Ishikawa (cell line): ENCODE results near the gene PIGN.

Experiments used
- CEBPB ChIP-seq: IDR thresholded peaks from 2 replicates; pipeline ENCODE4 v1.6.1; 2012
- CREB1 ChIP-seq: IDR thresholded peaks from 2 replicates; pipeline ENCODE4 v1.6.1; 2012; ENCODE audit warnings: low read depth
- EGR1 ChIP-seq: IDR thresholded peaks from 2 replicates; pipeline ENCODE4 v1.6.1; 2012
- EP300 ChIP-seq: IDR thresholded peaks from 2 replicates; pipeline ENCODE4 v1.6.1; 2012; ENCODE audit warnings: borderline replicate concordance
- FOXM1 ChIP-seq: IDR thresholded peaks from 2 replicates; pipeline ENCODE4 v1.6.1; 2012; ENCODE audit warnings: low read depth, borderline replicate concordance
- MAX ChIP-seq: IDR thresholded peaks from 2 replicates; pipeline ENCODE4 v1.6.1; 2012
- NFIC ChIP-seq: IDR thresholded peaks from 2 replicates; pipeline ENCODE4 v1.6.1; 2012
- RAD21 ChIP-seq: IDR thresholded peaks from 2 replicates; pipeline ENCODE4 v1.6.1; 2012; ENCODE audit warnings: low read depth
- REST ChIP-seq: IDR thresholded peaks from 2 replicates; pipeline ENCODE4 v1.6.1; 2012; ENCODE audit warnings: low read depth, mild to moderate bottlenecking
- TAF1 ChIP-seq: IDR thresholded peaks from 2 replicates; pipeline ENCODE4 v1.6.1; 2012; ENCODE audit warnings: low read depth, mild to moderate bottlenecking
- TCF12 ChIP-seq: IDR thresholded peaks from 2 replicates; pipeline ENCODE4 v1.6.1; 2012; ENCODE audit warnings: low read depth
- TEAD4 ChIP-seq: IDR thresholded peaks from 2 replicates; pipeline ENCODE4 v1.6.1; 2012
- YY1 ChIP-seq: IDR thresholded peaks from 2 replicates; pipeline ENCODE4 v1.6.1; 2012; ENCODE audit warnings: low read depth
- ZBTB7A ChIP-seq: IDR thresholded peaks from 2 replicates; pipeline ENCODE4 v1.6.1; 2012; ENCODE audit warnings: low read depth
- TF ChIP-seq, protein P1 (sequence below): IDR thresholded peaks from 2 replicates; pipeline ENCODE4 v1.6.1; 2012

PIGN gene

GRCh38 chr18:62071071-62071470, 115.8 kb downstream of the PIGN start:
- TF ChIP-seq, protein P1, sequence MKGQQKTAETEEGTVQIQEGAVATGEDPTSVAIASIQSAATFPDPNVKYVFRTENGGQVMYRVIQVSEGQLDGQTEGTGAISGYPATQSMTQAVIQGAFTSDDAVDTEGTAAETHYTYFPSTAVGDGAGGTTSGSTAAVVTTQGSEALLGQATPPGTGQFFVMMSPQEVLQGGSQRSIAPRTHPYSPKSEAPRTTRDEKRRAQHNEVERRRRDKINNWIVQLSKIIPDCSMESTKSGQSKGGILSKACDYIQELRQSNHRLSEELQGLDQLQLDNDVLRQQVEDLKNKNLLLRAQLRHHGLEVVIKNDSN: no peak
- TF ChIP-seq YY1 (no peak), TAF1 (no peak), FOXM1 (no peak), CEBPB (no peak), REST (no peak), TCF12 (no peak), EP300 (no peak), NFIC (no peak), RAD21 (no peak)

DNA sequence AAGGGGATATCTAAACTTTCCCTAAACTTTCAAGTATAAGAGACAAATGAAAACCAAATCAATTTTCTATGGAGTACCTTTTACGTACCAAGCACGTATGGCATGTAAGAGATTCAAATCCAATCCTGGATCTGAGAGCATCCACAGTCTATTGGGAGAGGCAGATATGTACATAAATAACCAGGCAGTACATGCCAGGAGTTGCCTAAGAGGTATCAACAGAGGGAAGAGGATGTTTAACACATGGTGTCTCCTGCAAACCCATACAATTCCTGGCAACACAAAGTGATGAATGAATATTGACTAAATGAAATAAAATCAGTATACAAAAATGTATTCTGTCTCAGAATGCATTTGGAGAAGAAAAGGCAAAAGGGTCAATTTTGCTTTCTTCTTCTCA, 116.6 kb downstream of the PIGN start:
- TF ChIP-seq TCF12 (no peak), FOXM1 (no peak), ZBTB7A (no peak), EGR1 (no peak), CEBPB (no peak), NFIC (no peak), MAX (no peak), RAD21 (no peak), TEAD4 (no peak), EP300 (no peak), YY1 (no peak), CREB1 (no peak), TAF1 (no peak), REST (no peak)
- TF ChIP-seq, protein P1: no peak

DNA sequence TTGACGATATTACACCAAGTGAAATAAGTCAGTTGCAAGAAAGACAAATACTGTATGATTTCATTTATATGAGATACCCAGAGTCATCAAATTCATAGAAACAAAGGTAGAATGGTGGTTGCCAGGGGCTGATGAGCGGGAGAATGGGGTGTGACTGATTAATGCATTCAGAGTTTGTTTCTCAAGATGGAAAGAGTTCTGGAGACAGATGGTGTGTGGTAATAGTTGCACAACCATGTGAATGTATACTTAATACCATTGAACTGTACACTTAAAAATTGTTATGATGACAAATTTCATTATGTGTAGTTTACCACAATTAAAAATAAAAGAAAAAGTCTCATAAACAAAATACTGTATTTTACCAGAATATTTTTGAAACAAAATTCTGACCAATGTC, 117.3 kb downstream of the PIGN start:
- no peak for TF ChIP-seq EGR1
- no peak for TF ChIP-seq REST
- no peak for TF ChIP-seq TAF1
- TF ChIP-seq CEBPB: no peak
- TF ChIP-seq NFIC: no peak
- TF ChIP-seq TEAD4: no peak
- no peak for TF ChIP-seq TCF12
- TF ChIP-seq, protein P1: no peak
- no peak for TF ChIP-seq FOXM1
- TF ChIP-seq YY1: no peak
- no peak for TF ChIP-seq ZBTB7A
- TF ChIP-seq RAD21: no peak
- no peak for TF ChIP-seq MAX
- TF ChIP-seq CREB1: no peak
- TF ChIP-seq EP300: no peak

DNA sequence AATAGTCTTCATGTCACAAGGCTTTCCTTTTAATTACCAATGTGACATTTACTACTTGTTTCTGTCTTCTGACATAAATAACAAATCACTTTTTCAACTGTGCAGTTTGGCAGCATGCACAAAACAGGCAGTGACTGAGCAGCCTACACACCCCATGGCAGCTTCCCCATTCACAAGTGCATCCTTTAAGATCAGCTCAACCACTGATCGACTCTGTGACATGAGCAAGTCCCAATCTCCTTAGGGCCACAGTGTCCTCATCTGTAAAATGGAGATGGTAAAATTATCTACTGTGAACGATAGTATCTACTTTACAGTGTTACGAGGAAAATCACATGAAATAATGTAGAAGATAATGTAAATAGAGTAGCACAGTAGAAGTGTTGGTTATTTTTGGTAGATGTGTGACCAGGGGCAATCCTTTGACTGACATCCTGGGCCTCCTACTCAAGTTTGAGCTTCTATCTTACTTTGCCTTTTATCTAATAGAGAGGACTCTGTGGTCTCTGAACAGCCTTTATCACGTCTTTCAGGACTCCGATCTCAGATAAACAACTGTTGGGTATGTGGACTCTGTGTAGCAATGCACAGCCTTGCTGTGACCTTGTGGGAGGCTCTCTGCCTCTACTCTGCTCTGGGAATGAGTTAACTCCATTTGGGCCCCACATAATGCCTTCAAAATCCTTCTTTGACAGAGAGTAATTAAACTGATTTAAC, 120.6 kb downstream of the PIGN start:
- TF ChIP-seq CEBPB: no peak
- TF ChIP-seq EP300: no peak
- no peak for TF ChIP-seq RAD21
- TF ChIP-seq FOXM1: no peak
- no peak for TF ChIP-seq TCF12
- no peak for TF ChIP-seq ZBTB7A
- no peak for TF ChIP-seq REST
- TF ChIP-seq CREB1: no peak
- TF ChIP-seq YY1: no peak
- TF ChIP-seq TEAD4: no peak
- no peak for TF ChIP-seq NFIC
- TF ChIP-seq MAX: no peak
- TF ChIP-seq TAF1: no peak
- TF ChIP-seq EGR1: no peak
- TF ChIP-seq, protein P1: no peak
